ENCODE results near the gene KCNJ16.

GRCh38 chr17:70073310-70073709 lies 1.7 kb upstream of the KCNJ16 start:
- no peak for TF ChIP-seq POLR2A (IDR thresholded peaks at IDR 0.05)
- TF ChIP-seq, protein P1, sequence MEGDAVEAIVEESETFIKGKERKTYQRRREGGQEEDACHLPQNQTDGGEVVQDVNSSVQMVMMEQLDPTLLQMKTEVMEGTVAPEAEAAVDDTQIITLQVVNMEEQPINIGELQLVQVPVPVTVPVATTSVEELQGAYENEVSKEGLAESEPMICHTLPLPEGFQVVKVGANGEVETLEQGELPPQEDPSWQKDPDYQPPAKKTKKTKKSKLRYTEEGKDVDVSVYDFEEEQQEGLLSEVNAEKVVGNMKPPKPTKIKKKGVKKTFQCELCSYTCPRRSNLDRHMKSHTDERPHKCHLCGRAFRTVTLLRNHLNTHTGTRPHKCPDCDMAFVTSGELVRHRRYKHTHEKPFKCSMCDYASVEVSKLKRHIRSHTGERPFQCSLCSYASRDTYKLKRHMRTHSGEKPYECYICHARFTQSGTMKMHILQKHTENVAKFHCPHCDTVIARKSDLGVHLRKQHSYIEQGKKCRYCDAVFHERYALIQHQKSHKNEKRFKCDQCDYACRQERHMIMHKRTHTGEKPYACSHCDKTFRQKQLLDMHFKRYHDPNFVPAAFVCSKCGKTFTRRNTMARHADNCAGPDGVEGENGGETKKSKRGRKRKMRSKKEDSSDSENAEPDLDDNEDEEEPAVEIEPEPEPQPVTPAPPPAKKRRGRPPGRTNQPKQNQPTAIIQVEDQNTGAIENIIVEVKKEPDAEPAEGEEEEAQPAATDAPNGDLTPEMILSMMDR (IDR thresholded peaks at IDR 0.05) = no peak
